H1 (cell line): ENCODE results near the gene PAPOLA.

Source experiments
- CHD7 ChIP-seq: fragments of 300-600 bp; sonication (generic); IDR thresholded peaks from 2 replicates; pipeline ENCODE4 v1.7.1; 2012; ENCODE audit warnings: low read length, moderate library complexity, mild to moderate bottlenecking, inconsistent platforms; ENCODE audit not compliant: insufficient replicate concordance
- FOSL1 ChIP-seq: IDR thresholded peaks from 2 replicates; pipeline ENCODE4 v1.6.1; 2011; ENCODE audit warnings: mild to moderate bottlenecking, low read depth, low read length, moderate library complexity; ENCODE audit not compliant: insufficient read depth
- POLR2A ChIP-seq, 2 experiments: IDR thresholded peaks; 1 replicate in 1 of 2; 2 replicates in 1 of 2; pipeline ENCODE4 v1.6.1; 2011; ENCODE audit warnings: low read depth in 2 of 2, low read length in 2 of 2, mild to moderate bottlenecking in 2 of 2; ENCODE audit errors: control extremely low read depth in 1 of 2
- RNF2 ChIP-seq: fragments of 200-900, 300-1000 bp; sonication (generic); IDR thresholded peaks from 2 replicates; pipeline ENCODE4 v1.7.1; 2016; ENCODE audit warnings: borderline replicate concordance, low read depth, mild to moderate bottlenecking, antibody characterized with exemption, low read length; ENCODE audit not compliant: poor library complexity, severe bottlenecking; ENCODE audit errors: missing control alignments
- SIRT6 ChIP-seq: IDR thresholded peaks from one replicate; pipeline ENCODE4 v1.7.1; 2012; ENCODE audit warnings: low read length, inconsistent platforms
- SP1 ChIP-seq: IDR thresholded peaks from 2 replicates; pipeline ENCODE4 v1.6.1; 2011; ENCODE audit warnings: low read depth, low read length
- TEAD4 ChIP-seq: IDR thresholded peaks from 2 replicates; pipeline ENCODE4 v1.6.1; 2012; ENCODE audit warnings: low read depth, low read length, inconsistent platforms, mixed read lengths
- USF2 ChIP-seq: IDR thresholded peaks from 2 replicates; pipeline ENCODE4 v1.6.1; 2011; ENCODE audit warnings: low read length, improper control_type of control experiment

GRCh38 chr14:96478119-96478518, 24.1 kb upstream of the PAPOLA start:
- no peak for TF ChIP-seq SIRT6
- TF ChIP-seq USF2 = no peak
- no peak for TF ChIP-seq RNF2
- no peak for TF ChIP-seq POLR2A (IDR thresholded peaks at IDR 0.05; ENCODE audit: control extremely low read depth in 1 of 2, low read depth in 2 of 2, low read length in 2 of 2)
- no peak for TF ChIP-seq FOSL1
- TF ChIP-seq CHD7 = no peak
- no peak for TF ChIP-seq SP1
- TF ChIP-seq TEAD4 = no peak
